GM06990 (cell line): ENCODE data around the gene URM1.

ENCODE experiments used
- DNase-seq: peaks from one replicate; pipeline ENCODE4 v3.0.0-alpha.2; 2011; ENCODE audit not compliant: insufficient read length; ENCODE audit errors: extremely low read depth
- H3K27me3 ChIP-seq: replicated peaks from 2 replicates; pipeline ENCODE4 v1.6.0; 2011; ENCODE audit warnings: low read length; ENCODE audit not compliant: control insufficient read depth, insufficient read depth
- H3K36me3 ChIP-seq: 2 replicates; pipeline ENCODE4 v1.5.1; 2011; ENCODE audit warnings: low read length; ENCODE audit not compliant: control insufficient read depth, insufficient read depth
- H3K4me3 ChIP-seq: replicated peaks from 2 replicates; pipeline ENCODE4 v1.5.1; 2011; ENCODE audit warnings: low read depth, mild to moderate bottlenecking, control low read depth, low read length
- CTCF ChIP-seq: IDR thresholded peaks from 2 replicates; pipeline ENCODE4 v1.5.1; 2011; ENCODE audit warnings: low read length, control low read depth, mild to moderate bottlenecking, inconsistent platforms; ENCODE audit not compliant: insufficient read depth, poor library complexity, severe bottlenecking

The URM1 gene

GRCh38 chr9:128416432-128417019, 45.4 kb downstream of the URM1 start:
- H3K27me3 ChIP-seq: no peaks in the 10 kb centered on the region
- DNase-seq: no peak

GRCh38 chr9:128419061-128419925, 48.1 kb downstream of the URM1 start:
- Histone ChIP-seq H3K4me3 (no peak overlapping the region; the same call in 1 of the 2 replicates), H3K36me3 (no peaks in the 10 kb centered on the region)
- DNase-seq: no peak

More at GRCh38 chr9:128416432-128417019, 45.4 kb downstream of the URM1 start:
- no peak for TF ChIP-seq CTCF
- H3K36me3 ChIP-seq: no peaks in the 10 kb centered on the region
- no peak overlapping the region for H3K4me3 ChIP-seq

GRCh38 chr9:128420060-128420650, 49.0 kb downstream of the URM1 start:
- DNase-seq: peak; percentile 81
- peak; percentile 66 for TF ChIP-seq CTCF
- H3K36me3 ChIP-seq: no peaks in the 10 kb centered on the region
- peak overlapping the region; percentile 69 for H3K4me3 ChIP-seq
- no peaks in the 10 kb centered on the region for H3K27me3 ChIP-seq

More at GRCh38 chr9:128419061-128419925, 48.1 kb downstream of the URM1 start:
- TF ChIP-seq CTCF: no peak
- H3K27me3 ChIP-seq: no peaks in the 10 kb centered on the region

GRCh38 chr9:128420651-128421481, 49.7 kb downstream of the URM1 start, which contains the start of gene CERCAM:
Gene CERCAM, plus strand, starts transcription at chr9:128420857. Its CDS starts 21 bp downstream, at chr9:128420878.
- H3K27me3 ChIP-seq: no peaks in the 10 kb centered on the region

More at GRCh38 chr9:128420651-128421481, 49.7 kb downstream of the URM1 start, which contains the start of gene CERCAM:
- DNase-seq: peak; percentile 61
- H3K36me3 ChIP-seq: no peaks in the 10 kb centered on the region
- no peak for TF ChIP-seq CTCF
- peak within 1 kb of the TSS; percentile 69 for H3K4me3 ChIP-seq
